HepG2 (cell line): ENCODE measurements around the gene PPP4R1. TPM values are rescaled to one million over a fixed set of nuclear protein-coding genes. Genes with fewer than 3 reads are reported as not detected.

Source experiments
- ASH2L ChIP-seq: fragments of 300-600, 200-600 bp; sonication (generic); IDR thresholded peaks from 2 replicates; pipeline ENCODE4 v1.7.0; 2017; ENCODE audit warnings: low read depth, mild to moderate bottlenecking, moderate library complexity, mixed read lengths, low read length; ENCODE audit not compliant: insufficient read length
- JARID2 ChIP-seq: sonication (generic); formaldehyde crosslinking; IDR thresholded peaks from 2 replicates; pipeline ENCODE4 v1.8.1; 2023; ENCODE audit warnings: missing genetic modification reagents, inconsistent platforms; ENCODE audit not compliant: insufficient replicate concordance
- KLF11 ChIP-seq: IDR thresholded peaks from 2 replicates; pipeline ENCODE4 v1.6.1; 2016; ENCODE audit warnings: missing compliant biosample characterization
- KLF13 ChIP-seq: sonication (generic); formaldehyde crosslinking; IDR thresholded peaks from 2 replicates; pipeline ENCODE4 v1.4.0; 2020; ENCODE audit warnings: mild to moderate bottlenecking, missing genetic modification reagents
- NR2C2 ChIP-seq: sonication (generic); formaldehyde crosslinking; IDR thresholded peaks from 2 replicates; pipeline ENCODE4 v1.4.0; 2020; ENCODE audit warnings: missing genetic modification reagents, mild to moderate bottlenecking, moderate library complexity, borderline replicate concordance
- PHF8 ChIP-seq: sonication (generic); formaldehyde crosslinking; IDR thresholded peaks from 2 replicates; pipeline ENCODE4 v1.5.0; 2020; ENCODE audit warnings: missing genetic modification reagents
- TBL1XR1 ChIP-seq: fragments of 150-350 bp; IDR thresholded peaks from 2 replicates; pipeline ENCODE4 v1.6.1; 2014; ENCODE audit warnings: borderline replicate concordance, low read length; ENCODE audit not compliant: partially characterized antibody
- ZNF251 ChIP-seq: sonication (generic); formaldehyde crosslinking; IDR thresholded peaks from 2 replicates; pipeline ENCODE4 v1.9.0; 2021; ENCODE audit warnings: mild to moderate bottlenecking, missing genetic modification reagents
- ZNF382 ChIP-seq: sonication (generic); formaldehyde crosslinking; IDR thresholded peaks from 2 replicates; pipeline ENCODE4 v1.5.0; 2020; ENCODE audit warnings: missing genetic modification reagents, mild to moderate bottlenecking, borderline replicate concordance
- ZNF431 ChIP-seq: sonication (generic); formaldehyde crosslinking; IDR thresholded peaks from 2 replicates; pipeline ENCODE4 v1.9.0; 2022; ENCODE audit warnings: missing genetic modification reagents, low read depth, mild to moderate bottlenecking, borderline replicate concordance
- polyA plus RNA-seq, 8 experiments: library from polyadenylated mRNA; depleted of rRNA in 3 of 8; stranded (reverse) in 7 of 8; unstranded in 1 of 8; fragments of >200 nt; fragmentation: Illumina TruSeq in 4 of 8; extraction: Trizol in 4 of 8; gene quantifications; 2 replicates each; pipeline versions ENCODE4 v1.2.1 to v1.2.3, GENCODE V29; 2011 to 2016; ENCODE audit warnings: low read depth in 4 of 8, missing spikeins in 1 of 8, mixed read lengths in 1 of 8; ENCODE audit not compliant: insufficient read depth in 1 of 8
- total RNA-seq, 5 experiments: library from RNA; depleted of rRNA; stranded (reverse); fragments of >200 nt; fragmentation: Illumina TruSeq; extraction: Trizol; gene quantifications; 2 replicates each; pipeline ENCODE4 v1.2.3, GENCODE V29; 2016; ENCODE audit warnings: low read depth in 1 of 5
- TF ChIP-seq, protein P1 (sequence below): fragments of 450-650 bp; IDR thresholded peaks from 2 replicates; pipeline ENCODE4 v1.6.1; 2016
- TF ChIP-seq, protein P2 (sequence below): sonication (generic); formaldehyde crosslinking; IDR thresholded peaks from 2 replicates; pipeline ENCODE4 v1.8.0; 2023; ENCODE audit warnings: mild to moderate bottlenecking, missing genetic modification reagents
- TF ChIP-seq, protein P3 (sequence below): sonication (generic); formaldehyde crosslinking; IDR thresholded peaks from 2 replicates; pipeline ENCODE4 v1.5.0; 2020; ENCODE audit warnings: missing genetic modification reagents
- TF ChIP-seq, protein P4 (sequence below): sonication (generic); formaldehyde crosslinking; IDR thresholded peaks from 2 replicates; pipeline ENCODE4 v1.8.1; 2023; ENCODE audit warnings: mild to moderate bottlenecking, missing genetic modification reagents, borderline replicate concordance
- TF ChIP-seq, protein P5 (sequence below): sonication (generic); formaldehyde crosslinking; conservative IDR thresholded peaks from 2 replicates; pipeline ENCODE4 v1.4.0; 2020; ENCODE audit warnings: mild to moderate bottlenecking, missing genetic modification reagents, moderate library complexity
- TF ChIP-seq, protein P6 (sequence below): IDR thresholded peaks from 2 replicates; pipeline ENCODE4 v1.6.1; 2016; ENCODE audit warnings: control low read depth
- TF ChIP-seq, protein P7 (sequence below): sonication (generic); formaldehyde crosslinking; IDR thresholded peaks from 2 replicates; pipeline ENCODE4 v1.4.0; 2020; ENCODE audit warnings: missing genetic modification reagents
- TF ChIP-seq, protein P8 (sequence below): sonication (generic); formaldehyde crosslinking; IDR thresholded peaks from 2 replicates; pipeline ENCODE4 v1.8.0; 2022; ENCODE audit warnings: missing genetic modification reagents, low read depth, mild to moderate bottlenecking, borderline replicate concordance

Gene PPP4R1
- total and polyA plus RNA-seq, 2 of the 13 experiments (the other 11 are each of a cell fraction or from before 2014, with no cell fraction given): 66.5 to 72.4 TPM

DNA sequence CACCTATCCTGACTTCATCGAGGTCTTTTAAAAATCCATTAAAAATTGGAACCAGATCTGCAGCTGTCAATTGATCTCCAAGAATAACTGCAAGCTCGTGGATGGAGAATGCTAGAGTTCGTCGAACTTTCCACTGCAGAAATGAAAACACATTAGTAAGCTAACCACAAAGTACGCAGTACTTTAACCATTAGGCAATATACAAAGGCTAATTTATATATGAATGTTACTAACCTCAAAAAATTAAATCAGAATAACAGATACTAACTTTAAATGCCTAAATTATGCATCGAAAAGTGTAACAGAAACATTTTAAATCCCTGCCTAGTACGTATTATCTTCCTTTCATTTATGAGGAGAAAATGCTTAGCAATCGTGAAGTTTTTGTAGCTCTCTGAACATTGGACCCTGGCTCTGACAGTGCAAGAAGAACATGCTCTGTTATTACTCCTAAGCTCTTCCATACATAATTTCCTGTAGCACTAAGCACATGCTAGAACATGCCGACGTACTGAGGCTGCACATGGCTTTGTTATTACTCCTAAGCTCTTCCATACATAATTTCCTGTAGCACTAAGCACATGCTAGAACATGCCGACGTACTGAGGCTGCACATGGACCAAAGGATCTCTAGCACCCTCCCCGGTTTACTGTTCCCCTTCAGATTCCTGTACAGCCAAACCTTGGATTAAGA lies 57.0 kb downstream of the PPP4R1 start (continued):
- TF ChIP-seq, protein P1, sequence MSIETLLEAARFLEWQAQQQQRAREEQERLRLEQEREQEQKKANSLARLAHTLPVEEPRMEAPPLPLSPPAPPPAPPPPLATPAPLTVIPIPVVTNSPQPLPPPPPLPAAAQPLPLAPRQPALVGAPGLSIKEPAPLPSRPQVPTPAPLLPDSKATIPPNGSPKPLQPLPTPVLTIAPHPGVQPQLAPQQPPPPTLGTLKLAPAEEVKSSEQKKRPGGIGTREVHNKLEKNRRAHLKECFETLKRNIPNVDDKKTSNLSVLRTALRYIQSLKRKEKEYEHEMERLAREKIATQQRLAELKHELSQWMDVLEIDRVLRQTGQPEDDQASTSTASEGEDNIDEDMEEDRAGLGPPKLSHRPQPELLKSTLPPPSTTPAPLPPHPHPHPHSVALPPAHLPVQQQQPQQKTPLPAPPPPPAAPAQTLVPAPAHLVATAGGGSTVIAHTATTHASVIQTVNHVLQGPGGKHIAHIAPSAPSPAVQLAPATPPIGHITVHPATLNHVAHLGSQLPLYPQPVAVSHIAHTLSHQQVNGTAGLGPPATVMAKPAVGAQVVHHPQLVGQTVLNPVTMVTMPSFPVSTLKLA: peak; percentile 85
- TF ChIP-seq KLF11 (CRISPR knock-in tag) (no peak), ZNF431 (CRISPR knock-in tag) (no peak), NR2C2 (CRISPR knock-in tag) (no peak), PHF8 (CRISPR knock-in tag) (no peak), TBL1XR1 (no peak), ZNF382 (CRISPR knock-in tag) (no peak), KLF13 (CRISPR knock-in tag) (no peak), ZNF251 (CRISPR knock-in tag) (no peak), ASH2L (peak; percentile 75), JARID2 (CRISPR knock-in tag) (no peak)
- TF ChIP-seq, protein P2, sequence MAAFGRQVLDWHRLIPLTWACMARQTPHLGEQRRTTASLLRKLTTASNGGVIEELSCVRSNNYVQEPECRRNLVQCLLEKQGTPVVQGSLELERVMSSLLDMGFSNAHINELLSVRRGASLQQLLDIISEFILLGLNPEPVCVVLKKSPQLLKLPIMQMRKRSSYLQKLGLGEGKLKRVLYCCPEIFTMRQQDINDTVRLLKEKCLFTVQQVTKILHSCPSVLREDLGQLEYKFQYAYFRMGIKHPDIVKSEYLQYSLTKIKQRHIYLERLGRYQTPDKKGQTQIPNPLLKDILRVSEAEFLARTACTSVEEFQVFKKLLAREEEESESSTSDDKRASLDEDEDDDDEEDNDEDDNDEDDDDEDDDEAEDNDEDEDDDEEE: no peak
- TF ChIP-seq, protein P3, sequence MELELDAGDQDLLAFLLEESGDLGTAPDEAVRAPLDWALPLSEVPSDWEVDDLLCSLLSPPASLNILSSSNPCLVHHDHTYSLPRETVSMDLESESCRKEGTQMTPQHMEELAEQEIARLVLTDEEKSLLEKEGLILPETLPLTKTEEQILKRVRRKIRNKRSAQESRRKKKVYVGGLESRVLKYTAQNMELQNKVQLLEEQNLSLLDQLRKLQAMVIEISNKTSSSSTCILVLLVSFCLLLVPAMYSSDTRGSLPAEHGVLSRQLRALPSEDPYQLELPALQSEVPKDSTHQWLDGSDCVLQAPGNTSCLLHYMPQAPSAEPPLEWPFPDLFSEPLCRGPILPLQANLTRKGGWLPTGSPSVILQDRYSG (CRISPR knock-in tag): no peak
- TF ChIP-seq, protein P4, sequence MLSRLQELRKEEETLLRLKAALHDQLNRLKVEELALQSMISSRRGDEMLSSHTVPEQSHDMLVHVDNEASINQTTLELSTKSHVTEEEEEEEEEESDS (CRISPR knock-in tag): no peak
- TF ChIP-seq, protein P5, sequence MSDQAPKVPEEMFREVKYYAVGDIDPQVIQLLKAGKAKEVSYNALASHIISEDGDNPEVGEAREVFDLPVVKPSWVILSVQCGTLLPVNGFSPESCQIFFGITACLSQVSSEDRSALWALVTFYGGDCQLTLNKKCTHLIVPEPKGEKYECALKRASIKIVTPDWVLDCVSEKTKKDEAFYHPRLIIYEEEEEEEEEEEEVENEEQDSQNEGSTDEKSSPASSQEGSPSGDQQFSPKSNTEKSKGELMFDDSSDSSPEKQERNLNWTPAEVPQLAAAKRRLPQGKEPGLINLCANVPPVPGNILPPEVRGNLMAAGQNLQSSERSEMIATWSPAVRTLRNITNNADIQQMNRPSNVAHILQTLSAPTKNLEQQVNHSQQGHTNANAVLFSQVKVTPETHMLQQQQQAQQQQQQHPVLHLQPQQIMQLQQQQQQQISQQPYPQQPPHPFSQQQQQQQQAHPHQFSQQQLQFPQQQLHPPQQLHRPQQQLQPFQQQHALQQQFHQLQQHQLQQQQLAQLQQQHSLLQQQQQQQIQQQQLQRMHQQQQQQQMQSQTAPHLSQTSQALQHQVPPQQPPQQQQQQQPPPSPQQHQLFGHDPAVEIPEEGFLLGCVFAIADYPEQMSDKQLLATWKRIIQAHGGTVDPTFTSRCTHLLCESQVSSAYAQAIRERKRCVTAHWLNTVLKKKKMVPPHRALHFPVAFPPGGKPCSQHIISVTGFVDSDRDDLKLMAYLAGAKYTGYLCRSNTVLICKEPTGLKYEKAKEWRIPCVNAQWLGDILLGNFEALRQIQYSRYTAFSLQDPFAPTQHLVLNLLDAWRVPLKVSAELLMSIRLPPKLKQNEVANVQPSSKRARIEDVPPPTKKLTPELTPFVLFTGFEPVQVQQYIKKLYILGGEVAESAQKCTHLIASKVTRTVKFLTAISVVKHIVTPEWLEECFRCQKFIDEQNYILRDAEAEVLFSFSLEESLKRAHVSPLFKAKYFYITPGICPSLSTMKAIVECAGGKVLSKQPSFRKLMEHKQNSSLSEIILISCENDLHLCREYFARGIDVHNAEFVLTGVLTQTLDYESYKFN (CRISPR knock-in tag): peak; percentile 70
- TF ChIP-seq, protein P6, sequence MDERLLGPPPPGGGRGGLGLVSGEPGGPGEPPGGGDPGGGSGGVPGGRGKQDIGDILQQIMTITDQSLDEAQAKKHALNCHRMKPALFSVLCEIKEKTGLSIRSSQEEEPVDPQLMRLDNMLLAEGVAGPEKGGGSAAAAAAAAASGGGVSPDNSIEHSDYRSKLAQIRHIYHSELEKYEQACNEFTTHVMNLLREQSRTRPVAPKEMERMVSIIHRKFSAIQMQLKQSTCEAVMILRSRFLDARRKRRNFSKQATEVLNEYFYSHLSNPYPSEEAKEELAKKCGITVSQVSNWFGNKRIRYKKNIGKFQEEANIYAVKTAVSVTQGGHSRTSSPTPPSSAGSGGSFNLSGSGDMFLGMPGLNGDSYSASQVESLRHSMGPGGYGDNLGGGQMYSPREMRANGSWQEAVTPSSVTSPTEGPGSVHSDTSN (CRISPR knock-in tag): no peak
- TF ChIP-seq, protein P7, sequence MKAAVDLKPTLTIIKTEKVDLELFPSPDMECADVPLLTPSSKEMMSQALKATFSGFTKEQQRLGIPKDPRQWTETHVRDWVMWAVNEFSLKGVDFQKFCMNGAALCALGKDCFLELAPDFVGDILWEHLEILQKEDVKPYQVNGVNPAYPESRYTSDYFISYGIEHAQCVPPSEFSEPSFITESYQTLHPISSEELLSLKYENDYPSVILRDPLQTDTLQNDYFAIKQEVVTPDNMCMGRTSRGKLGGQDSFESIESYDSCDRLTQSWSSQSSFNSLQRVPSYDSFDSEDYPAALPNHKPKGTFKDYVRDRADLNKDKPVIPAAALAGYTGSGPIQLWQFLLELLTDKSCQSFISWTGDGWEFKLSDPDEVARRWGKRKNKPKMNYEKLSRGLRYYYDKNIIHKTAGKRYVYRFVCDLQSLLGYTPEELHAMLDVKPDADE (CRISPR knock-in tag): no peak
- TF ChIP-seq, protein P8, sequence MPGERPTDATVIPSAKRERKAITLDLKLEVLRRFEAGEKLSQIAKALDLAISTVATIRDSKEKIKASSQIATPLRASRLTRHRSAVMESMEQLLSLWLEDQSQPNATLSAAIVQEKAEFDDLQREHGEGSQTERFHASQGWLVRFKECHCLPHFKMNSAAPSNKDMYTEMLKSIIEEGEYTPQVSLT: no peak
